Stimulated activated CD4-positive, alpha-beta T cell treated with anti-CD3 and anti-CD28 coated beads, Interleukin-4, amount 100 ng/mL, for 1 hour (primary cell): ENCODE results near the gene GPR27.

ENCODE experiments used
- DNase-seq: peaks from one replicate; pipeline ENCODE4 v3.0.0-alpha.2; 2020

The GPR27 gene

GRCh38 chr3:71786551-71786950 is 32.9 kb downstream of the GPR27 start:
- no peak for DNase-seq

- DNase-seq, result no peak
Observed at GRCh38 chr3:71787851-71788405, 34.3 kb downstream of the GPR27 start.

- no peak for DNase-seq
Observed at GRCh38 chr3:71789922-71790321, 36.3 kb downstream of the GPR27 start.

- no peak for DNase-seq
Observed at GRCh38 chr3:71791634-71792033, 38.0 kb downstream of the GPR27 start.

GRCh38 chr3:71796290-71796689 is 42.6 kb downstream of the GPR27 start:
- no peak for DNase-seq

- no peak for DNase-seq
Observed at GRCh38 chr3:71797455-71797854, 43.8 kb downstream of the GPR27 start.

GRCh38 chr3:71800023-71800422 is 46.4 kb downstream of the GPR27 start:
- no peak for DNase-seq

GRCh38 chr3:71801986-71802385 is 48.3 kb downstream of the GPR27 start:
- no peak for DNase-seq

- no peak for DNase-seq
Observed at GRCh38 chr3:71803248-71803647, 49.6 kb downstream of the GPR27 start.

GRCh38 chr3:71805199-71805598 is 51.5 kb downstream of the GPR27 start:
- DNase-seq, result no peak

- no peak for DNase-seq
Observed at GRCh38 chr3:71805691-71806090, 52.0 kb downstream of the GPR27 start.
